ENCODE measurements around the gene EFNB2. TPM values are rescaled to one million over a fixed set of nuclear protein-coding genes. Genes with fewer than 3 reads are reported as not detected.

Gene EFNB2
- total and polyA plus RNA-seq, 4 donors, result 2.6 to 6.1 (median 3.4) TPM

- TF ChIP-seq REST (IDR thresholded peaks at IDR 0.05) (no peak), NR2F2 (IDR thresholded peaks at IDR 0.05) (no peak), FOXA1 (IDR thresholded peaks at IDR 0.05) (no peak), JUND (IDR thresholded peaks at IDR 0.05) (no peak), SP1 (IDR thresholded peaks at IDR 0.05) (no peak), HNF4G (IDR thresholded peaks at IDR 0.05) (no peak), HNF4A (conservative IDR thresholded peaks at IDR 0.05) (no peak), FOXA2 (IDR thresholded peaks at IDR 0.05) (no peak)
- Histone ChIP-seq H3K9ac (ENCODE audit: low read depth in 1 of 2, low read length in 2 of 2) (no peak overlapping the region), H3K27ac (ENCODE audit: low read depth in 1 of 2, low read length in 2 of 2) (no peak overlapping the region), H3K27me3 (ENCODE audit: control insufficient read depth in 4 of 4, insufficient read depth in 4 of 4, low read length in 3 of 4) (peaks cover 0 to 4% (median 1%) of the 10 kb centered on the region in 4 donors), H3K9me3 (ENCODE audit: control insufficient read depth in 4 of 4, low read length in 3 of 4) (no peaks in the 10 kb centered on the region), H3K4me3 (ENCODE audit: low read depth in 1 of 3, low read length in 3 of 3) (no peak overlapping the region), H3K36me3 (ENCODE audit: control insufficient read depth in 4 of 4, insufficient read depth in 3 of 4, low read depth in 1 of 4, low read length in 3 of 4) (no peaks in the 10 kb centered on the region), H3K4me1 (ENCODE audit: control insufficient read depth in 4 of 4, insufficient read depth in 4 of 4, low read length in 3 of 4) (no peaks in the 10 kb centered on the region)
- WGBS, result 88% methylated on average over 4 of the region's 4 CpGs
- no peak for DNase-seq (ENCODE audit: low spot score)
Measured at GRCh38 chr13:106517109-106517847, 18.2 kb downstream of the EFNB2 start.

- no peak overlapping the region for H3K9ac ChIP-seq (ENCODE audit: low read depth in 1 of 2, low read length in 2 of 2)
- H3K4me1 ChIP-seq (ENCODE audit: control insufficient read depth in 4 of 4, insufficient read depth in 4 of 4, low read length in 3 of 4), result no peaks in the 10 kb centered on the region
- 63% methylated on average over 5 of the region's 5 CpGs for WGBS
- no peak for DNase-seq (ENCODE audit: low spot score)
- H3K9me3 ChIP-seq (ENCODE audit: control insufficient read depth in 4 of 4, low read length in 3 of 4), result no peaks in the 10 kb centered on the region
- no peaks in the 10 kb centered on the region for H3K36me3 ChIP-seq (ENCODE audit: control insufficient read depth in 4 of 4, insufficient read depth in 3 of 4, low read depth in 1 of 4, low read length in 3 of 4)
- no peak overlapping the region for H3K4me3 ChIP-seq (ENCODE audit: low read depth in 1 of 3, low read length in 3 of 3)
- no peak overlapping the region for H3K27ac ChIP-seq (ENCODE audit: low read depth in 1 of 2, low read length in 2 of 2)
- H3K27me3 ChIP-seq (ENCODE audit: control insufficient read depth in 4 of 4, insufficient read depth in 4 of 4, low read length in 3 of 4), result peaks cover 0 to 4% (median 1%) of the 10 kb centered on the region in 4 donors
- no peak for TF ChIP-seq FOXA1 (IDR thresholded peaks at IDR 0.05)
- TF ChIP-seq TAF1 (conservative IDR thresholded peaks at IDR 0.05), result no peak
- no peak for TF ChIP-seq HNF4G (IDR thresholded peaks at IDR 0.05)
Measured at GRCh38 chr13:106515635-106516254, 19.7 kb downstream of the EFNB2 start.

GRCh38 chr13:106514928-106515634, 20.4 kb downstream of the EFNB2 start:
- no peaks in the 10 kb centered on the region for H3K4me1 ChIP-seq (ENCODE audit: control insufficient read depth in 4 of 4, insufficient read depth in 4 of 4, low read length in 3 of 4)
- no peak overlapping the region for H3K27ac ChIP-seq (ENCODE audit: low read depth in 1 of 2, low read length in 2 of 2)
- H3K9me3 ChIP-seq (ENCODE audit: control insufficient read depth in 4 of 4, low read length in 3 of 4), result no peaks in the 10 kb centered on the region
- 71% methylated on average over 15 of the region's 15 CpGs for WGBS
- DNase-seq (ENCODE audit: low spot score), result no peak
- no peak overlapping the region for H3K4me3 ChIP-seq (ENCODE audit: low read depth in 1 of 3, low read length in 3 of 3)
- no peak overlapping the region for H3K9ac ChIP-seq (ENCODE audit: low read depth in 1 of 2, low read length in 2 of 2)
- H3K27me3 ChIP-seq (ENCODE audit: control insufficient read depth in 4 of 4, insufficient read depth in 4 of 4, low read length in 3 of 4), result peaks cover 0 to 2% (median under 1%) of the 10 kb centered on the region in 4 donors
- peaks cover 0 to 1% (median 0%) of the 10 kb centered on the region in 4 donors for H3K36me3 ChIP-seq (ENCODE audit: control insufficient read depth in 4 of 4, insufficient read depth in 3 of 4, low read depth in 1 of 4, low read length in 3 of 4)
- no peak for TF ChIP-seq FOXA2 (IDR thresholded peaks at IDR 0.05)
- no peak for TF ChIP-seq MAX (IDR thresholded peaks at IDR 0.05)
- TF ChIP-seq NR2F2 (IDR thresholded peaks at IDR 0.05), result no peak
- no peak for TF ChIP-seq ZBTB33 (IDR thresholded peaks at IDR 0.05)
- no peak for TF ChIP-seq TAF1 (conservative IDR thresholded peaks at IDR 0.05)
- TF ChIP-seq ATF3 (IDR thresholded peaks at IDR 0.05), result no peak
- TF ChIP-seq RAD21 (IDR thresholded peaks at IDR 0.05), result no peak
- no peak for TF ChIP-seq HNF4G (IDR thresholded peaks at IDR 0.05)
- TF ChIP-seq JUND (IDR thresholded peaks at IDR 0.05), result no peak
- no peak for TF ChIP-seq HNF4A (conservative IDR thresholded peaks at IDR 0.05)
- TF ChIP-seq YY1 (IDR thresholded peaks at IDR 0.05), result no peak

Measured in liver (tissue), 9 donors.